Cortex of kidney (tissue), 1 donor: ENCODE data around the gene ANXA9.
A peak's percentile ranks its signal among the peaks of the same experiment; 100 is the strongest.

Experiments used
- DNase-seq: peaks from one replicate; lab custom pipeline; 2025; lab: John Stamatoyannopoulos, UW

ANXA9 gene

GRCh38 chr1:151005729-151006319, 23.7 kb downstream of the ANXA9 start:
- DNase-seq = no peak

- no peak for DNase-seq
These were observed 24.4 kb downstream of the ANXA9 start, which contains the start of gene MINDY1 for GRCh38 chr1:151006327-151007052. MINDY1 (minus strand) TSS chr1:151006902; CDS start chr1:151002617, 4,285 bp downstream.

- DNase-seq = no peak
These were observed 25.8 kb downstream of the ANXA9 start for GRCh38 chr1:151007853-151008243.

- peak; percentile 71 for DNase-seq
These were observed 26.4 kb downstream of the ANXA9 start, which contains the start of gene PRUNE1 for GRCh38 chr1:151008244-151009205. PRUNE1 (plus strand) TSS chr1:151008449; CDS start chr1:151008633, 184 bp downstream.

GRCh38 chr1:151009206-151009587, 27.1 kb downstream of the ANXA9 start:
- no peak for DNase-seq

- no peak for DNase-seq
These were observed 27.7 kb downstream of the ANXA9 start for GRCh38 chr1:151009674-151010345.

- DNase-seq = no peak
These were observed 28.2 kb downstream of the ANXA9 start for GRCh38 chr1:151010346-151010726.

GRCh38 chr1:151011154-151011850, 29.2 kb downstream of the ANXA9 start:
- DNase-seq = no peak

- no peak for DNase-seq
These were observed 30.8 kb downstream of the ANXA9 start for GRCh38 chr1:151012684-151013471.

- no peak for DNase-seq
These were observed 31.4 kb downstream of the ANXA9 start for GRCh38 chr1:151013518-151013917.

GRCh38 chr1:151024540-151025146, 42.6 kb downstream of the ANXA9 start:
- DNase-seq = no peak

- no peak for DNase-seq
These were observed 44.4 kb downstream of the ANXA9 start for GRCh38 chr1:151026460-151026859.

GRCh38 chr1:151032164-151032563, 50.1 kb downstream of the ANXA9 start:
- DNase-seq = no peak

- no peak for DNase-seq
These were observed 53.1 kb downstream of the ANXA9 start for GRCh38 chr1:151035167-151035566.

- DNase-seq = no peak
These were observed 54.3 kb downstream of the ANXA9 start, which contains the start of gene BNIPL for GRCh38 chr1:151036356-151036755. BNIPL (plus strand) TSS chr1:151036586; CDS start chr1:151036726, 140 bp downstream.

- DNase-seq = no peak
These were observed 54.9 kb downstream of the ANXA9 start for GRCh38 chr1:151037032-151037431.

GRCh38 chr1:151039521-151039920, 57.4 kb downstream of the ANXA9 start:
- DNase-seq = no peak

GRCh38 chr1:151043163-151043562, 61.1 kb downstream of the ANXA9 start:
- DNase-seq = no peak
